GM10847 (cell line): ENCODE data around the gene GJC2.
A peak's percentile ranks its signal among the peaks of the same experiment; 100 is the strongest.

Experiments
- POLR2A ChIP-seq: IDR thresholded peaks from 2 replicates; pipeline ENCODE4 v1.6.1; 2011; ENCODE audit not compliant: insufficient read length; ENCODE audit errors: extremely low read depth

Gene GJC2

DNA sequence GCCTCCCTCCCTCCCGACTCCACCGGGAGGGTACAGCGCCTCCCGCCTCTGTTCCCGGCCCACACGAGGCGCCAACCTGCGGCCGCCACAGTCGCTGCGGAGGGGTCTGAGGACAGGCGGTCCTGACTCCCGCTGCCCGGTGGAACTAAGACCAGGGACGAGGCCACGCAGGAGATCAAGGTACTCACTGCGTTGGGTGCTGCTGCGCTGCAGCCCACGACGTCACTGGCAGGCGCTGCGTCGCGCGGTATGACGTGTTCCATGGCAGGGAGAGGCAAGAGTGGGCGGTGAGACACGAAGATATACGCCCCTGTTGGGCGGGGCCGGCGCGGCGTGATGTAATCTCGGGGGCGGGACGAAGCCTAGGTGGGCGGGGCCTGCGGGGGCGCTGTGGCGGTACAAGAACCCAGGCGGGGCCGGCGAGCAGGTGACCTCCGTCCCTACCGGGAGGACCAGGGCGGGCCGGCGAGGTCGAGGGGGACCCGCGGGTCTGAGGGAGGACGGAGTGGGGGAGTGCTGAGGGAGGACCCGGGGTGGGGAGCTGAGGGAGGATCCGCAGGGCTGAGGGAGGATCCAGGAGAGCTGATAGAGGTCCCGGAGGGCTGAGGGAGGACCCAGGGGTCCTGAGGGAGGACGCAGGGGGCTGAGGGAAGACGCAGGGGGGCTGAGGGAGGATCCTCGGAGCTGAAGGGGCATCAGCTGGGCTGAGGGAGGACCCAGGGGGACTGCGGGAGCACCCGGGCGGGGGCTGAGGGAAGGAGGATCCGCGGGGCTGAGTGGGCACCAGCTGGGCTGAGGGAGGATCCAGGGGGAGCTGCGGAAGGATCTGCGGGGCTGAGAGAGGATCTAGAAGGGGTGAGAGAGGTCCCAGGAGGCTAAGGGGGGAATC lies 40.4 kb upstream of the GJC2 start, which contains the start of gene MRPL55:
Gene MRPL55, minus strand, starts transcription at position 227 of the 889 bp plus-strand sequence. CDS start 1,039 bp downstream, outside the sequence.
- peak; percentile 97 for TF ChIP-seq POLR2A

DNA sequence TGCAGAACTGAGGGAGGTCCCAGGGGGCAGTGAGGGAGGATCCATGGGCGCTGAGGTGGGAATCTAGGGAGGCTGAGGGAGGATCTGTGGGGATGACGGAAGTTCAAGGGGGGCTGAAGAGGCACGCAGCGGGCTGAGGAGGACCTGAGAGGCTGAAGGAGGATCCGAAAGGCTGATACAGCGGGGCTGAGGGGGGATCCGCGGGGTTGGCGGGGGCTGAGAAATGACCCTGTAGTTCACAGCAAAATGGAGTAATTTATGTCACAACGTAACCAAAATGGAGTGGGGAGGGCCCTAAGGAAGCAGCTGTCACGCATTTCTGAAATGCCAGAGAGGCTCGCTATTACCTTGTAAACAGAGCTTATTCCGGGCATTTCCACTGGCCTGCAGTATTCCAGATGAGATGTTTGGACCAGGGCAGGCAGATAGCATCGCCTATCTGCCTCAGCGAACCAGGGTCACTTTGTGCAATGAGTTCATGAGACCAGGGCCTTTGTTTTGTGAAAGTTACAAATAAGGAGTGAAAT lies 39.7 kb upstream of the GJC2 start:
- TF ChIP-seq POLR2A: no peak

DNA sequence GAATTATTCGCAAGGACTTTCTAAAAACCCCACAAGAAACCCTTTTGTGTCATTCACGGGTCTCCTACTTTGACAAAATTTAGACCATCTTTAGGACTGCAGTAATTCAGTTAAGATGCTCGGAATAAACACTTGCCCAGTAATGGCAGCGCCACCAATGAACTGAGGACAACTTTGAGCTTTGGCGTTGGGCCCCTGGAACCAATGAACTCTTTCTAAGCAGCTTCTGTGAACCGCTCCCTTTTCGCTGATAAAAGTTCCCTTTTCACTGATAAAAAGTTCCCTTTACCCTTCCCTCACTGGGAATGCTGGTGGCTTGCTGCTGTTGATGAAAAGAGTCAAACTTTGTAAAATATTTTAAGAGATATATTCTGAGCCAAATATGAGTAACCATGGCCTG lies 39.2 kb upstream of the GJC2 start:
- TF ChIP-seq POLR2A: no peak

DNA sequence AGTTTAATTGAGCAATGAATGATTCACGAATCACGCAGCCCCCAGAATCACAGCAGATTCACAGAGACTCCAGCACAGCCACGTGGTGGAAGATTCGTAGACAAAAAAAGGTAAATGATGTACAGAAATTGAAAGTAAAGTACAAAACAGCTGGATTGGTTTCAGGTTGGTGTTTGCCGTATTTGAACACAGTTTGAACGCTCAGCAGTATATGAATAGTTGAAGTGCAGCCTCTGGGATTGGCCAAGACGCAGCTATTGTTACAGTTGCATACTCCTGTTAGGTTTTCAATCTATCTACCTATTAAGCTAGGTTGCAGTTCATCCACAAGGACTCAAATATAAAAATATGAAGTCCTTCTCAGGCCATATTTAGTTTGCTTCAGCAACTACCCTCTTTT lies 37.6 kb upstream of the GJC2 start:
- no peak for TF ChIP-seq POLR2A

DNA sequence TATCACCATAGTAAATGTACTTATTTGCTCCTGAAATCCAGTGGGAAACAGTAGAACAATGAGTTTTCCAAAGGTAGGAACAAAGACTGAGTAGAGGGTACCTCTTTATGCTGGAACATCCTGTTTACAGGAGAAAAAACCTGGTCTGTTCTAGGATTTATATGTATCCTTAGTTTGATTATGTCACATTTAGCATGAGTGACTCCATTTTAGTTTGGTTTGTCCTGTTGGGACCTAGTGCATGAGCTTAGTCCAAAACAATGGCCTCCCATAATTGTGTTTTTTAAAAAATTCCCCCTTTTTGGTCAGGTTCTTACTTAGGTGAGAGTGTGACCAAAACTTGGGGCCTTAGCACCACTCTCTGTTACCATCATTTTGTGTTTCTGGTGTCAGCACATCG lies 37.1 kb upstream of the GJC2 start:
- TF ChIP-seq POLR2A: no peak

DNA sequence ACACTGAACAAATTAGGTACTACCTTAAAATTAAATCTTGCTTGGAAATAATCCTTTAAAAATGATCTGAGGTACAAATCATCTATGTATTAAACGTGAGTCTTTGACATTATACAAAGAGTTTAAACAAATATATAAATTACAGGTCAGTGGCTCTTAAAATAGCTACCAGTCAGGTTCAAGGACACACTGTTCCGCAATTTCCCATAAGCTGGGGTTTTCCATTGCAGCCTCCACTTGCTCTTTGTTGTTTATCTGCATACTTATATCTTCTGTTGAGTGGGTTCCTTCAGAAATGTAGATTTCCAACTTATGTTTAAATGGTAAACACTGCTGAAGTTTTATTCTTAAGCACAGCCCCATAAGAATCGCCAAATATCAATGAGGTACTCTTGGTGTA lies 34.9 kb upstream of the GJC2 start:
- TF ChIP-seq POLR2A: no peak

DNA sequence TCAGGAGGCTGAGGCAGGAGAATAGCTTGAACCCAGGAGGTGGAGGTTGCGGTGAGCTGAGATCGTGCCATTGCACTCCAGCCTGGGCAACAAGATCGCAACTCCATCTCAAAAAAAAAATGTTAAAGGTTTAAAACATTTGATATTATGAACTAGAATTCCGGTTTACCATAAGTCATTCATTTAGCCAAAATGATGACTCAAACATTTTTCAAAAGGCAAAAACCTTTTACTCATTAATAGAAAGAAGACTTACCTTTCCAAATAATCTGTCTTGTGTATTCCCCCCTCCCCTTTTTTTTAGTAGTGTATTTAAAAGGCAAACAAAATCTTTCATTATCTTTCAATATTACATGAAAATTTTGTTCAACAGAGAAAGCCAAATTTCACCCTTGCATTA lies 32.4 kb upstream of the GJC2 start:
- no peak for TF ChIP-seq POLR2A

DNA sequence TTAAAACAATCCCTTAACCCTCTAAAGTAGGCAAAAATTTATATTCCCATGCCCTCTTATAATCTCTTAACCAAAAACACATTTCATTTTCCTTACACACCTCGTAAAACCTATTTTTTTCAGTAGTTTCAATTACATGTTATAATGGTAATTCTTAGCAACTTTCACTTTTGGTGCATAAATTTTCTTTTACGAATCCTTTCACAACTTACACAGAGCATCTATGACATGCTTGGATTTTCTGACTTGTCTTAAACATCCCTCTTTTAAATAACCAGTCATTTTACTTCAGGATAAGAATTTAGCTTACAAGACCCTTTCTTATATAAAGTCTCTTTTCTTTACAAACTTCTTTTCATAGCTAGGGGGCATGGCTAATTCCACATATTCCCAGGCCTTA lies 31.7 kb upstream of the GJC2 start:
- TF ChIP-seq POLR2A: no peak

DNA sequence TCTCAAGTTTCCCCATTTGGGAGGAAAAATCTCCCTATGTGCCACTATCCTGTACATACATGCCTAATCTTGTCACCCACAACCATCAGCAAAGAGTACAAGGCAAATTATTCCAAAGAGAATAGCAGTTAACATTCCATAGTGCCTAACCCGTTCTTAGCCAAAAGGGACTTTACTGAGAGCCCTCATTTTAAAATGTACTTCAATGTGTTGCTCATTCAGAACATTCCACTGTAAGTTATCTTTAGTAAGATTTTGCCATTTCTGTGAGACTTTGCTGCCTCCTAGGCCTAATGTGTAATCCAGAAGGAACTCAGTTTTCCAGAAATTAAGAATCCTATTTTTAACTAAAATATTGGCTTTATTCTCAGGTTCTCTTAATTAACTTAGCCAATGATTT lies 29.4 kb upstream of the GJC2 start:
- no peak for TF ChIP-seq POLR2A

DNA sequence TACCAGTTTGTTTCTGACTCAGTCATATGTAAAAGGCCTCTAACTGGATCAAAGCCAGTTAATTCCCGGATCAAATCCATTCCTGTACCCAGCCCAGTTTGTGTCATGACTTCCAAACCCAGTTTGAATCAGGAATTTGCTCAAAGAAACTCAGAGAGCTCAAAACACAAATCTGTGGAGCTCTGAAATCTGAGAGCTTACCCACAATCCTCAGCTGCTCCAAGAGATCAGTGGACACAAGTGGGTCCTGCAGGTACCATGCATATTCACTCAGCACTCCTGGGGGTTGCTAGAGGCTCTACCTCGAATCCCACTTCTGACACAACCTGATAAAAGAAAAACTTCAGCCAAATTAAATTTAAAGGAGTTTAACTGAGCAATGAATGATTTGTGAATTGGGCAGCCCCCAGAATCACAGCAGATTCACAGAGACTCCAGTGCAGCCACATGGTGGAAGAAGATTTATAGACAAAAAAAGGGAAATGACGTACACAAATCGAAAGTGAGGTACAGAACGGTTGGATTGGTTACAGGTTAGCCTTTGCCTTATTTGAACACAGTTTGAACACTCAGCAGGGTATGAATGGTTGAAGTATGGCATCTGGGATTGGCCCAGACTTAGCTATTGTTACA lies 28.8 kb upstream of the GJC2 start:
- TF ChIP-seq POLR2A: no peak

DNA sequence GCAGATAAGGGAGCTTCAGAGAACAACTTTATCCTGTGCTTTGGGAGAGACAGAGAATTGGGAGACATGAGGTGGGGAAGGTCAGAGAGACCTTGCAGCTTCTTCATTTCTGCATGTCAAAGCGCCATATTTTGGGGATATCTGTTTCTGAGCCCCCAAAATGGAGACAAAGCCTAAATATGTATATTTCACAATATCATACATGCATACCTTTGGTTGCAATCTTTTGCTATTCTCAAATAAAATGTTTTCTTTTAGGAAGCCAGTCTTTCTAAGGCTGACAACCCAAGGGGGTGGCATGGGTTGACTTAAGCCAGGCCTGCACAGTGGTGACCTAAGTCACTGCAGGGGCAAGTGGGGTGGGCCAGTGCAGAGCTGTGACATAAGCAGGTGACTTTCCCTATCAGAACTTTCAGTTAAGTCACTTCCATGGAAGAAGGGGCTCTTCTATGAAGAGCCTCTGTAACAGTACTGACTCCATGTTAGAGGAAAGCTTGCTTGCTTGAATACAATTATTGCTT lies 26.7 kb upstream of the GJC2 start:
- TF ChIP-seq POLR2A: no peak

DNA sequence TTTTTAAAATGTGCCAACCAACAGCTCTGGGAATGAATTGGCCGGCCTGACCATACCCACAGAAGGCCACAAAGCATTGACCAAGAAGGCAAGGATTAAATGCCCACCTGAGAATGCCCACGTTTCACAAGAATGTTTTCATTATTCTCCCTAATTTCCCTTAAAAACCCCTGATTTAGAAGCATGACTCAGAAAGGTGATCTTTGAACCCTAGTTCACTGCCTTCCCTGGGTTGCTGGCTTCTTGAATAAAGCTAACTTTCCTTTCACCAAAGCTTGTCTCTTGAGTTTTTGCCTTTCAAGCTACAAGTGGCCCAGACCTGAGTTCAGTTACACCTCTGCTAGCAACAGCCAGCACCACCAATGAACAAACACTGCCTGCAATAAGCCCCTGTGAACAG lies 26.2 kb upstream of the GJC2 start:
- TF ChIP-seq POLR2A: no peak

DNA sequence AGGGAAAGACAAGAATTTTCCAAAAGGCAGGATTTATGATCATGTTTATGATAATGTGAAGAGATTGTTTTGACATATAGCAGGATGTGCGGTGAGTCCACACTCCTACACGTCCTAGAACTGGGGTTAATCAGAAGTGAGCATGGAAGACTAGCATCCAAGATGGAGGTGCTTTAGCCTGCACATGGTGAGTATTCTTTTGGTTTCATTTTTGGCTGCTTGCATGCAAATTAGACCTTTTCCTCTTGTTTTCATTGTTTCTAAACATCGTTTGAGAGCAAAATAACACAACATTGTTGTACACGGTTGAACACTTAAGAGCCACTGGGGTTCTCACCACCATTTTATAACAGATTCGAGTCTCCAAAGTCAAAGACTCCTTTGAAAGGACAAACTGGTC lies 24.5 kb upstream of the GJC2 start:
- TF ChIP-seq POLR2A: no peak

DNA sequence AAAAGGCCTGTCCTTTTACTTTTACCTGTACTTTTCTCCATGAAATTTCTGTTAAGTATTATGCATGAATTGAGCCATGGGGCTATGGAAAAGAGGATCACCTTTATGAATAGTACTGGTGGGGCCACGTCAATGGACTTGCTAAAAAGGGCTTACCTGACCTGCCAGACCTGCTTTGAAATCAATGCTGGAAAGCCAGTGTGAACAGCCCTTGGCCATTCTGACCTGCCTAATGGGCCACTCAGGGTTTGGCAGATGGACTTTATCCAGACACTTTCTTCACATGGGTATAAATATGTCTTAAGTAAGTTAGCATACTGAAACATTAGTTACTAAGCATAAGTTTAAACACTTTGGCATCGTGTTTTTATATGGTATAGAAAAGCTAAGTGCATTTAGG lies 18.0 kb upstream of the GJC2 start:
- no peak for TF ChIP-seq POLR2A

DNA sequence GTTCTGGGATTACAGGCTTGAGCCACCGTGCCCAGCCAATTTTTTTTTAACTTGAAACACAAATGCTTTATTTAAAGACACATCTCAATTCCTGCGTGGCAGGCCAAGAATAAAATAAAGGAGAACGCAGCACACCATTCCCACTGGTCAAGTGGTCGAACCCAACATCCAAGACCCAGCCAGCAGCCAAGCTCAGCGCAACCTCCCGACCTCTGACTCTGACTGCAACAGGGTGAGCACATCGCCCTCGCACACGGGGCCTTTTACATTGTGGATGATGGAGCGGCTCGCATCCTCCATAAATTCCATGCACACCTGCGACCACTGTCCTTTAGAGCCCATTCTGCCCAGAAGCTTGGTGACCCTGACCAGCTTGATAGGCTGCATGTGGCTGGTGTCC lies 15.1 kb upstream of the GJC2 start:
- TF ChIP-seq POLR2A: no peak

DNA sequence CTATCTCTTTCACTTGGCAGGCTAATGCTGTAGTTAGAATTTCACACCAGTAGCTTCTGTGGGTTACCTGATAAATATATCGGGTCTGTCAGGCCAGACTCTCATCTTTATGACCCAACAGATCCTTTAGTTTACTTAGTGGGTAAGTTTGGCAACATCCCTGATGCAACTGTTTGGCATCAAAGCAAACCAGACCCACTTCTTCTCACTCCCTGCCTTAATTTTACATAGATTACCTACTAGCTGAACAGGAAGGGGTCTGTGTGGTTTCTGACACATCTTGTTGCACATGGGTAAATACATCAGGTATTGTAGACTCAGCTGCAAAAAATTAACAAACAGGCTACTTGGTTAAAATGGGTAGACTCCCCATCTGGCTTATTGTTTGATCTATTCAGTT lies 12.8 kb upstream of the GJC2 start:
- TF ChIP-seq POLR2A: no peak
